GM21390 (cell line): ENCODE data around the gene DNASE2B.

Source experiments
- ATAC-seq: cut with Tn5 transposase; IDR thresholded peaks from one replicate; pipeline ENCODE4 v1.9.1; 2021; ENCODE audit not compliant: unreplicated experiment

The DNASE2B gene

DNA sequence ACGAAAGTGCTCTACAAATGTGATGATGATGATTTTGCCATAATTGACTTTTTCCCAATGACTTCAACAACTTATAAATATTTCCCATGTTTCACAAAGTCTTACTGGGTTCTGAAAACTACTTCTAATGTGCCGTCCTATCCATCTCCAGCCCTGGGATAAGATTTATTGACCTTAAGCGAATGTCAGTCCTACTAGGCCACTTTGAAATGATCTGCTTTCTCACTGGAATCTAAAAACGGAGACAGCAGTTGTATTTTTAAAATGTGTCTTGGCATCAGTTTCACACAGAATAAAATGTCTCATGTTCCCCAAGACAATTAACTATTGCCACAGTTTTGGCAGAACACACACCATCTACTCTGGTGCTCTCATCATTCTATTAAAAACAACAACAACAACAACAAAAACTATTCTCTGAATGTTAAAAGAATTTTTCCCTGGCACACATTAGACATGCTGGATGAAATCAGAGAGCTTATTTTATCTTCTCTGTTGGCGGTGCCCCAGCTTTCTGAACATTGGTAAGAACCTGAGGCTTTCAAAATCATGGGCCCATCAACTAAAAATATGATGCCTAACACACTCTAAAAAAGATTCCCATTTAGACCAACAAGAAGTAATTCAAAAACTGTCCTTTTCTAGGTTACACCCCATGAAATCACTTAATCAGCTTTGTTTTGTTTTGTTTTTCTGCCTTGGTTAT lies 23.1 kb upstream of the DNASE2B start:
- no peak for ATAC-seq

DNA sequence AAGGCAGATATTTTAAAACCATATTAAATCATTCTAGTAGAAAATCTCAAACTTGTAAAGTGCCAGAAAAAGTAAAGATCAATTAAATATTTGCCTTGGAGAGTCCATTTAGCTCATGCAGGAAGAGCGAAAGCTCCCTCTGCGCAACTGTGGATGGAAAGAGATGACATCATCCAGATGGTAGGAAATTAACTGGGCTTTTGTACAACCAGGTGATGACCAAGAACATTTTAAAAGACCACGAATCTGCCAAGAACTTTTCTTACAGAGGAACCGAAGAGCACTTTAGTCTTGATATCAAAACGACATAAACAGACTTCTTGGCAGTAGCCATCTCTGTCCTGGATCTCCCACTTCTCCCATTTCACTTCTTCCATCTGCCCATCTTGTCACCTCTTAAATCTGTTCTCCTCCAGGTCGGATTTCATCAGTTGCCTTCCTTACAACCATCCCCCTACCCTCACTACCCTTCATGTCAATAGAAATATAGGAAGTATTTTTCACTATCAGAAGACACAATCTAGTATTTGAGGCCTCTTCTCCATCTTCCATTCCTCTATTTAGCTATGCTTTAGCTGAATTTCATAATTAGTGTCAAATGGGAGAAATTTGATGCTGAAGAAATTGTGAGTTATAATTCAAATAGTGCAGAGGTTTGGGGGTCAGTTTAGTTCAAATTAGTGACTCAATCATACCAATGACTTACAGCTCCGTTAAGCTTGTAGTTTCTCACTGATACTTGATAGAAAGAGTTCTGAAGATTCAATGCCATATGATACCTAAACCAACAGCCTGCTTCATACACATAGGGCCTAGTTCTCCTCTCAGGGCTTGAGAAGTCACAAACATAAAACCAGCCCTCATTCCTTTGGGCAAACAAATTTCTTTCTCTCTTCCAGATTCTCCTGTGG lies 22.0 kb upstream of the DNASE2B start:
- ATAC-seq, result no peak

DNA sequence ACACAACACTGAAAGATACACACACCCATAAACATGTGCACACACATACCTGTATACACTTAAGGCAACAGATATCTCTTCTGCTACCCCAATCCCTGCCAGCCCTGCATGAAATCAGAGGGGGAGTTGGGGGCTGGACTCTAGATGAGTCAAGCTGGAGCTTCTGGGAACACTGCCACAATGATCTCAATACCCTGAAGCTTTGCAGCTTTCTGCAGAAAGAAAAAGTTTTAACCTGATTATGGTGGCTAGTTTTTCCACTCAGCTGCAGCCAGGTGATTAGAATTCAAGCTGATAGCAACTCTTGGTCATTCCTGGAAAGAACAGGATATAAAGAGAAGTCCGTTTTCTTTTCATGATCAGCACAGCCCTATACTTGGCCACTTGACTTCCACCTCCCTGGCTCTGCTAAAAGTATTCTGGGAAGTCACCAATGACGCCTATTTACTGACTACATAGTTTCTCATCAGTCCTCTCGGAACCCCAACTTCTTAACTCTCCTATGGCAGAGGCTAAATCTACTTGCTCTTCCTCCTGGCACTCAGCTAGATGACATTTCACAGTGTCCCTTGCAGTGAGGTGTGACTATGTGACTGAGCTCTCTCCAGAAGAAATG lies 20.7 kb upstream of the DNASE2B start:
- no peak for ATAC-seq

DNA sequence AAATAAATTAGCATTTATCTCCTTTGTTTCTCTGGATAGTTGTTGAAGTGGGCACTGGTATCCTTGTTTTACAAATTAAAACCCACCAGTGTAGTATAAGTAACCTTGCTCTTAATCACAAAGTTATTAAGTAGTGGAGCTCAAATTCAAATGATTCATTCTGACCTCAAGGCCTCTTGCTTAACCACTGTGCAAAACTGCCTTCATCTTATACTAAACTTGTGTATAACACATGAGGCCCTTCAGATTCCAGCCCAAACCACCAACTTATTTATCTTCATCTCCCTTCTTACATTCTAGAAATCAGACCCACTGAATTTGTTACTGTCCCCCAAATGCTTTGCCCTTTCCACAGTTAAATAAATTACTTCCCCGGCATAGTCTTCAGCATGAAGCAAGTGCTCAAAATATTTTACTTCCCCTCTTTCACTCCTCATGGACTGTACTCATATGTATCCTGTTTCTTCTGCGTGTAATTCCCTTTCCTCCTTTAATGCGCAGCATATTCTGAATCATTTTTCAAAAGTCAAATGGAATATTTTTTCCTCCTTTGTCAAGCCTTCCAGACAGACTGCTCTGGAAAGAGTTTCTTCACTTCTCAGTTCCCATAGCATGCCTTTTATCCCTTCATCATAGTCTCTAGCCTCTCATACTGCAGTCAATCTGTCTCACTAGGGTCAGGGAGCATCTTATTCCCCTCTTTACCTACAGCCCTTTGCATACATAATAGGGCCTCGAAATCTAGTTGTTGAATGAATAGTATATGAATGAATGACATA lies 19.0 kb upstream of the DNASE2B start:
- no peak for ATAC-seq

DNA sequence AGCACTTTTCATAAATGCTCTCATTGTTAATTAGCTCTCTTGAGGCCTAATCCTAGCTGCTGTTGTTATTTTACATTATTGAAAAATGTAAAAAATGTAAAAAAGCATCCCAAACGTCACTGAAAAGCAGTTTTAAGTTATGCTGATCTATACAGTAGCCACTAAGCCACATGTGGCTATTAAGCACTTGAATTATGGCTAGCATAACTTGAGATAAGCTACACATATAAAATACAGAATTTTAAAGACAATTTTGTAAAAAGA lies 18.4 kb upstream of the DNASE2B start:
- no peak for ATAC-seq

DNA sequence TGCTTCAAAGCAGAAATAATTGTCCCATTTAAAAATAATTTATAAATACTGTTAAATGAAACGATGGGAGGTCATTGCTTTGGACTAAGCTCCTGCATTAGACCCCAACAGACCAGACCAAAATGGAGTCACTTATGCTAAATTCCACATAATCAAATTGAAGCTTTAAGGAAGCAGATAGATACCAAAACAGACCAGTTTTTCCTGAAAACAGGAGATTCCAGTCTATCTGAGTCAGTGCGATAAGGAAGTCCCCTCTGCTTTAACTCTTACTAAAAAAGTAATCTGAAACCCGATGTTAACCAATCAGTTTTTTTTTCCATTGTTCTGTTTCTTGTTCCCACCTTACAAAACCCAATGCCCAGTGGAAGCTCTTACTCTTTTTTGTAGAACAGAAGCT lies 16.2 kb upstream of the DNASE2B start:
- no peak for ATAC-seq

DNA sequence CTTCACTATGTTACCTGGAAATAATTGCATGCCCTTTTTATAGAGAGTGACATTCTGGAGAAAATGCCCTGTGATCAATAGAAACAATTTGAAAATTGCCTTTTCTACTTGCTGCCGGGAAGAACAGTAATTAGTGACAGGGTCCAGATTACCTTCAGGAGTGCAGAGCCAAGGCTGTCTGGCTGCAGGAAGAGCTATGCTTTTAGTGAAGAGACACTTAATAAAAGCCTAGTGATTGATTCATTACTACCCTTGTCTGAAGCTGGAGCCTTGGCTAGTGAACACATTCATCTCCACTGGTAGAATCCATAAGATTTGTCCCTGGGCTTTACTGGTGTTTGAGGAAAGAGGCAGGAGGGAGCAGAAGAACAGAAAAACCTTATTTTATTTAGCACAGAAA lies 12.9 kb upstream of the DNASE2B start:
- no peak for ATAC-seq

DNA sequence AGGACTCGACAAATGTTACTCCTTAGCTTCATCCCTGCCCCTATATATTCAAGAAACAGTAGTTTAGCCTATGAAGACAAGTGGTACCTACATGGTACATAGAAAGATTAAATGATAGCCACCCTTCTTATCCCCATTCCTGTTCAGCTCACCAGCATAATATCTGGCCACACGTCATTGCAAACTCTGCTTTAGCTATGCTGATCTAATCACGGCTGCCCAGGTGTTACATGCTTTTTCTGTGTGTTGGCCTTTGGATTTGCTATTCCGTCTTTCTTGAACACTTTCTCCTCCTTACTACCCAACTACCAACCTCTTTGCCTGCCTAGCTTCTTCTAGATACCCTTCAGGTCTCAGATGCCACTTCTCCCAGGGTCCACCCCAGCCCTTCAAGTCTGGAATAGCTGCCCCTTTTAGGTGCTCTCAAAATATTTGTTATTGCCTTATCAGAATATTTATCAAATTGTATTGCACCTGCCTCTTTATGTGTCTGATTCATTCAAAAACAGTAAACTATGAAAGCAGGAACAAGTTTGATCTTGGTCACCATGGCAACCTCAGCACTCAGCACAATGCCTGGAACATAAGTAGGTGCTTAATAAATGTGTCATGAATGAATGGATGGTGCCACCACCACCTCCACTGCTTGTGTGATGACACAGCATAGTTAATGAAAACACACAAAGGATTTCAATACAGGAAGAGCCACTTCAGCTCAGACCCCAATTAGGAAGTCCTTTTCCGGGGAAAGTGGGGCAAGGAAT lies 11.4 kb upstream of the DNASE2B start:
- no peak for ATAC-seq

DNA sequence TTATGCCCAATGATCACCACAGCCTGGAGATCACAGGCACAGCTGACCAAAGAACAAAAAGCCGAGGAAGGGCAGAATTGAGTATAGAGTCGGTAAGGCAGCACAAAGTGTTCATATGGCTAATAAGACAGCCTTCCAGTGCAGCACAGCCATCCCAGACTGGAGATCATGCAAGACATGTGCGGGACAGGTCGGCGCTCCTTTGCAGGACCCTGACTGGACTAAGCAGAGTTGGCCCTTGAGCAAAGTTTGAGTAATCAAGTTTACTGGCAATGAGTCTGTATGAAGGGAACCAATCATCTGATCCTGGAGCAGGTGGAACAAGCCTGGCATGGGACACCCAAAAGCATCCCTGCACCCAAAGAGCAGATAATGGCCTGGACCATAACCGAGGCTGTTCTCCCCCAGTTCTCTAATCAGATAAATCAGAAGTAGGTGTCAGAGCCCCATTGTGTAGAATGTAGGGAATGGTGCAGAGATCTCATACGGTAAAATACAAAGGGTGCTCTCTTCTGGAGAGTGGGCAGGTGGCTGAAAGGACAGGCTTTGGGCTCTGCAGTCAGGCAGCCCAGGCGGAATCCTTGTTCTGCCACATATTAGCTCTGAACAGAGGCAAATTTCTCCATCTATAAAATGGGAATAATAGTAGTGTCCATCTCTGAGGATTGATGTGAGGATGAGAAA lies 10.7 kb upstream of the DNASE2B start:
- ATAC-seq, result no peak

DNA sequence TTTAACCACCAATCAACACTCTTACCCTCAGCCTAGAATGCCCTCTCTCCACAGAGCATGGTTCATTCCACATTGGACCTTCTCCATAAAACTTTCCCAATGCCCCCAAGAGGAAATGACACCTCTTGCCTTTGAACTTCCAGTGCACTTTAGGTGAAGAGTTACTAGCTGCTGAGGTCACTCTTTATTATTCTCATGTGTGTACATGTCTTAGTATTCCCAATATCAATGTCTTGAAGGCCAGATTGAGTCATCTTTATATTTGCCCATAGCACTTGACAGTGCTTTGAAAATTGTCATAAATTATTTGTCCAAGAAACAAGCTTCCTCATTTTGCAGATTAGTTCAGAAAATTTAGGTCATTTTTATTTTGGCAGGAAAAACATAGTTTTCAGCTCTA lies 8.1 kb upstream of the DNASE2B start:
- no peak for ATAC-seq

DNA sequence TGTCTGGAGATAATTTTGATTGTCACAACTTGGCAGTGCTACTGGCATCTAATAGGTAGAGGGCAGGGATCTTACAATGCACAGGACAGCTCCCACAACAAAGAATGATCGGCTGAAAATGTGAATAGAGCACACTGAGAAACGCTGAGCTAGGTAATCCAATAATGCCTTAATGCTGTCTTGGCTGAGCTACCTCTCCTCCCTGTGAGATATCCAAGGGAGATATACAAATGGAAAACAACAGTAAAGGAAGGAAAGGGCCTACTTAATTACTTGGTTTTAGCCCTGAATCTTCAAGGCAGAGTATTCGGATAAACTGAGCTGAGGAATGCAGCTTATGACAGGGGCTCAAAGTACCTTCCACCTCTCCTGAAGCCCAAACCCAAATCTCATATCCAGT lies 2.9 kb downstream of the DNASE2B start:
- no peak for ATAC-seq

DNA sequence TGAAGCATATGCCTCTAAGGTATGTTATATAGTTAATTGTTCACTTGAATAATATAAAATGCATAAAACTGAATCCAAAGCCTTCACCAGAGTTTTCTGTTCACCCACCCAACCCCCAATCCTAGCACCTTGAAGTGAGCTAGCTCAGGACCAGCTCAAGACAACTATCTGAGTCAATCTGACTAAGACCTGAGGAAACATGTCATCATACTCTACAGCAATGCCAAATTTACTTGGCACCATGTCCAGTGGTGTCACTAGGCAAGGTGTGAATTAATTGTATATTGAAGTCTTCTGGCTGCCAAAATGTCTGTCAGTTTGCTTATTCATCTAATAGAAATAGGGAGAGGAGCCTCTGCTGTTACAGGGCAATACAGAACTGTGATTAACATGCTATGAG lies 3.8 kb downstream of the DNASE2B start:
- ATAC-seq, result no peak

DNA sequence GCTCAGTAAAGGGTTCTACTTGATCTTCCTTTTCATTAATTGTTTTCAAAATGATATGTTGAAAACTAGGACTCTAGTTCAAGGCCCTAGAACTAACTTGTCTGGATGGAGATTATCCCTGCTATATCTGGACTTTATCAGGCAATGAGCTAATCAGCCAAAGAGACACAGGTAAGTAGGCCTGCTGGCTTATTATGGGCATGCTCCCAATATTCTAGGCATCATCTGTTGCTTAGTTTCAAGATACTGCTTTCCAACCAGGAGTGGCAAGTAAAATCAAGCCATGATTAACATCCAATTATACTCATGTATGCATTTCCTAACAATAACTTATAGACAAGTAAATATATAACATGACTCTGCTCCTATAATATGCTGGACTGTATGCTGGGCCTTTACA lies 4.2 kb downstream of the DNASE2B start:
- ATAC-seq, result no peak

DNA sequence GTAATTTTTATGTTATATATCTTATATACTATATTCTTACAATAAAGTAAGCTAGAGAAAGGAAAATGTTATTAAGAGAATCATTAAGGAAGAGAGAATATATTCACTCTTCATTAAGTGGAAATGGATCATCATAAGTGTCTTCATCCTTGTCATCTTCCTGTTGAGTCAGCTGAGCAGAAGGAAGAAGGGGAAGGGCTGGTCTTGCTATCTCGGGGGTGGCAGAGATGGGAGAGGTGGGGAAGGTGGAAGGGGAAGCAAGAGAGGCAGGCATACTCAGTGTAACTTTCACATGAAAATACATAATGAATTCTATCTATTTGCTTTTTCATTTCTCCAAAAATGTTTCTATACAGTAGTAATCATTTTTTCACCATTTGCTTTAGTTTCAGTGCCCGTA lies 5.1 kb downstream of the DNASE2B start:
- ATAC-seq, result no peak

DNA sequence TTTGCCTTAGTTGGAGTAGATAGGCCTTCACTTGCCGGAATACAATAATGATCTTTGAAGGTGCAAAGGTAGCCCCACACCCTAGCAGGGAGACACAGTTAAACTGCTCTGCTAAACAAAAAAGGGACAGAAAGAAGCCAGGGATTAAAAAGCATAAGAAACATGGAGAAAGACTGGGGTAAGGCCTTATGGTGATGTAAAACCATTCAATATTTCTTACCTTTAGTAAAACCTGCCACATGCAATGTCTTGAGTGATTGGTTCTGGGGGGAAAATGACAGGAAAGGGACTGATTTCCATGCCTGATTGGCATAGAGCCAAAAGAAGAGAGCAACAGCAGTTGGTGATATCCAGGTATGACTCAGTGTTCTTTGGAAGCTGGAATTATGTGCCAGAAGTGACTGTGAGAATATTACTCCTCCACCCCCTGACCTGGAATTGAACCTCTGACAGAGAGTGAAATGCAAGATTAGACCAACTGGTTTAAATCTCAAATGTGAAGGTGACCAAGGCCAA lies 8.1 kb downstream of the DNASE2B start:
- no peak for ATAC-seq

DNA sequence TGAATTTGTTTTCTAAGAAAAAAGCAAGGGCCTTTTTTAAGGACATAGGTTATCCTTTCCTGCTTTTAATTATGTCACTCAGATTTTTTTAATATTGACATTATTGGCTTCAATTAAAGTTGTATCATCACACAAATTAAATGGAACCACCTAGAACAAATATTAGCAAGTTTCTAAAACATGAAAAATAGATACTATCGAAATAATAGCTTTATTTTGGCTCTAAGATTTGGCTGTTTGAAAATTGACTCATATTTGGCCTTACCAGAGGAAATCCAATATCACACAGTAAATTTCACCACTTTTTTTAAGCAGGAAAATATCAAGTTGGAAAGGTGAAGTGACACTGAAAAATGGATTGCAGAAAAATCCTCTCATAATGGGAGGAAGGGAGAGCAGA lies 9.2 kb downstream of the DNASE2B start:
- ATAC-seq, result no peak

DNA sequence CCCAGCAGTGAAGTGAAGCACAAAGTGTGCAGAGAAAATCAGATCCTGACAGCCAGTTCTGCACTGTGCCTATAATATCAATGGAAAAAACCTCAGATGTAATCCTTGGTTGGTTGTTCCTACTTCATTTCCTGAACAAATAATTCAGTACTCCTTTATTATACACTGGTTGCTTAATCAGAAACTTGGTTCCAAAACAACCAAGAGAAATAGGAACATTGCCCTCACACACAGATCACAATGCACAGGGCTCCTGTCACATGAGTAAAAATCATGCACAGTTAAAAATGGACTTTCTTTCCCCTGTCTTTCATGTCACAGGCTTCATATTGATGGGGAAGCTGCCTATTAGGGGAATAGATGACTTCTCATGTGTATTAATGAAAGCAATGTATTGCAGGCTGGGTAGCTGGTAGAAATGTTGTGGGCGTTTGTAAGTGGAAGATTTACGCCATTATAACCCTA lies 9.7 kb downstream of the DNASE2B start:
- ATAC-seq, result no peak

DNA sequence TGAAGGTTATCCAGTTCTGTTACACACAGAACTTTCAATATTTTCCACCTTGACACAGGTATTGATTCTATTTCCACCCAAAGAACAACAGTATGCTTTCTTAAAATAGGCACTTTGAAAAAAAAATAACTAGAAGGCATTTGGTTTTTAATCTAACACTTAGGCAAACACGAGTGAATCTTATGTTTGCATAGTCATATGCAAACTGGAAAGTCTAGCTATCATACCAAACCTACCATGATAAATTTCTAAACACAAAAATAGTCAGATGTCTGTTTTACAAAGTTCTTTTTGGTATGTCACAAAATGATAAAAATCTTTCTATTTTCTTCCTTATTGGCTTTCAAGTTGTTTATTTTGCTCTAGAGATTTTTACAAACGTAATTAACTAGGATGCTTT lies 11.6 kb downstream of the DNASE2B start:
- no peak for ATAC-seq

DNA sequence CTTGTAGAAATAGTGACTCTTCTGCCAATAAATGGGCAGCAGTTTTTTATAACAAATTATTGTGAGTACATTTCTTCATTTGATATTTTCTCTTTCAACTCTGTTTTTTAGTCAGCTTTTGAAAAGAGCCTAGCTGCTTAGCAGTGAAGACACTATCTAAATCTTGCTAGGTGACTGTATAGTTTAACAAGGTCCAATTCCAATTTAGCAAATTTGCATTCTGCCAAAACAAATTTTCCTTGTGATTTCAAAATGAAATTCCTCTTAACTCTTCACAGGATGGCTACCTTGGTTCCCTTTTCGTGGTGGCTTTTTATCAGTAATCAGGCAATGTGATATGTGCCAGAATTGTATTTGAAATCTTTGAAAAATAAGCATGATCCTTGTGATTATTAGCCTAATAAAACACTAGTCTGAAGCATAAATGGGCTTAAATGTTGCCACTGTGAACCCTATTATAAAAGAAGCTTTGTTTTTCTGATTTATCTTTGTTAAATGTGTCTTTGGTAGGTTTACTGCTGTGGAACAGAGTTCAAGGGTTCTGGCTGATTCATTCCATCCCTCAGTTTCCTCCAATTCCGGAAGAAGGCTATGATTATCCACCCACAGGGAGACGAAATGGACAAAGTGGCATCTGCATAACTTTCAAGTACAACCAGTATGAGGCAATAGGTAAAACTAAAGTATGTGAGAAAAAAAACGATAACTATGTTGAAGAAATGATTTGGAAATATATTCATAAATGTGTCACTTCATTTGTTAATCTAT lies 12.2 kb downstream of the DNASE2B start:
- no peak for ATAC-seq
